Lower lobe of right lung (tissue), 2 donors: ENCODE measurements around the gene HECTD2. TPM values are rescaled to one million over a fixed set of nuclear protein-coding genes. Genes with fewer than 3 reads are reported as not detected.
"Not testable (repeated sequence)": the region's sequence is repeated elsewhere in the genome, so short reads cannot be mapped to it uniquely, and the experiment has no call there.

ENCODE experiments used
- ATAC-seq, 2 donors: fragments of 200-7000 bp; cut with Tn5 transposase; one replicate each; pipeline ENCODE4 v1.9.1; 2020 to 2022; ENCODE audit warnings: mild to moderate bottlenecking in 2 of 2, moderate library complexity in 2 of 2
- DNase-seq: peaks from one replicate; pipeline ENCODE4 v3.0.0-alpha.2; 2020
- H3K27ac ChIP-seq: fragments of 200-600 bp; one replicate; pipeline ENCODE4 v1.8.0; 2022
- H3K27me3 ChIP-seq: fragments of 200-600 bp; one replicate; pipeline ENCODE4 v1.8.0; 2022; ENCODE audit warnings: low read depth
- H3K36me3 ChIP-seq: fragments of 200-600 bp; one replicate; pipeline ENCODE4 v1.8.0; 2022; ENCODE audit warnings: mild to moderate bottlenecking
- H3K4me1 ChIP-seq: fragments of 200-600 bp; one replicate; pipeline ENCODE4 v1.8.0; 2022
- H3K4me3 ChIP-seq: fragments of 200-600 bp; one replicate; pipeline ENCODE4 v1.8.0; 2022; ENCODE audit warnings: mild to moderate bottlenecking
- H3K9me3 ChIP-seq: fragments of 200-600 bp; one replicate; pipeline ENCODE4 v1.8.0; 2022
- intact Hi-C: fragments of 100-400 bp; cut with DNase I; formaldehyde crosslinking; loops from one replicate; pipeline ENCODE4 v1.11.0; 2022
- total RNA-seq: library from RNA; stranded (reverse); fragmentation: NEBNext Ultra II Directional; extraction: Animal tissue kit (Norgen Biotek cat#: 25700); gene quantifications from one replicate; pipeline ENCODE4 v1.2.1, GENCODE V29; 2021
- TF ChIP-seq, protein P1 (sequence below): fragments of 200-600 bp; IDR thresholded peaks from one replicate; pipeline ENCODE4 v1.8.0; 2022; ENCODE audit warnings: antibody characterized with exemption, mild to moderate bottlenecking
- donor health status: DM: no; HTN: yes; CAD: no; lungs with severe emphysema.

Gene HECTD2
- total RNA-seq, 1 donor from 2014 or later = 8.4 TPM

DNA sequence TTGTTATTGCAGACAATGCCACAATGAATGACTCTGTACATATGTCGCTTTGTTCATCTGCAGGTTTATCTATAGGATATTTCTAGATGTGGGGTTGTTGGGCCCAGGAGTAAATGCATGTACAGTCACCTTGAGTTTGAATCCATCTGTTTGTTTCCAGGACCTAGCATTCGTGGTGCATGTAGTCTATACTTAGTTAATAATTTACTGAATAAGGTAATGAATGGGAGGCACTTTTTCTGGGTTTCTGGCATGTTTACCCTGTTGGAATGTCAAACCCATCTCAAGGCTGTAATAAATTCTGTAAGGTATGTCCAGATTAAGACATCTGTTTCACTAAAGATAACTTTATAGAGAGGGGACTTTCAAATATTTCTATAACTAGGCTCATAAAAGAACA lies 23.5 kb downstream of the HECTD2 start:
- H3K36me3 ChIP-seq = peaks cover 15% of the 10 kb centered on the region
- no peak for ATAC-seq
- DNase-seq = no peak
- no peaks in the 10 kb centered on the region for H3K4me1 ChIP-seq
- TF ChIP-seq, protein P1, sequence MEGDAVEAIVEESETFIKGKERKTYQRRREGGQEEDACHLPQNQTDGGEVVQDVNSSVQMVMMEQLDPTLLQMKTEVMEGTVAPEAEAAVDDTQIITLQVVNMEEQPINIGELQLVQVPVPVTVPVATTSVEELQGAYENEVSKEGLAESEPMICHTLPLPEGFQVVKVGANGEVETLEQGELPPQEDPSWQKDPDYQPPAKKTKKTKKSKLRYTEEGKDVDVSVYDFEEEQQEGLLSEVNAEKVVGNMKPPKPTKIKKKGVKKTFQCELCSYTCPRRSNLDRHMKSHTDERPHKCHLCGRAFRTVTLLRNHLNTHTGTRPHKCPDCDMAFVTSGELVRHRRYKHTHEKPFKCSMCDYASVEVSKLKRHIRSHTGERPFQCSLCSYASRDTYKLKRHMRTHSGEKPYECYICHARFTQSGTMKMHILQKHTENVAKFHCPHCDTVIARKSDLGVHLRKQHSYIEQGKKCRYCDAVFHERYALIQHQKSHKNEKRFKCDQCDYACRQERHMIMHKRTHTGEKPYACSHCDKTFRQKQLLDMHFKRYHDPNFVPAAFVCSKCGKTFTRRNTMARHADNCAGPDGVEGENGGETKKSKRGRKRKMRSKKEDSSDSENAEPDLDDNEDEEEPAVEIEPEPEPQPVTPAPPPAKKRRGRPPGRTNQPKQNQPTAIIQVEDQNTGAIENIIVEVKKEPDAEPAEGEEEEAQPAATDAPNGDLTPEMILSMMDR = no peak
- no peak overlapping the region for H3K4me3 ChIP-seq
- no peaks in the 10 kb centered on the region for H3K9me3 ChIP-seq
- H3K27ac ChIP-seq = no peak overlapping the region
- H3K27me3 ChIP-seq = no peaks in the 10 kb centered on the region
- intact Hi-C loops = no loop called here

DNA sequence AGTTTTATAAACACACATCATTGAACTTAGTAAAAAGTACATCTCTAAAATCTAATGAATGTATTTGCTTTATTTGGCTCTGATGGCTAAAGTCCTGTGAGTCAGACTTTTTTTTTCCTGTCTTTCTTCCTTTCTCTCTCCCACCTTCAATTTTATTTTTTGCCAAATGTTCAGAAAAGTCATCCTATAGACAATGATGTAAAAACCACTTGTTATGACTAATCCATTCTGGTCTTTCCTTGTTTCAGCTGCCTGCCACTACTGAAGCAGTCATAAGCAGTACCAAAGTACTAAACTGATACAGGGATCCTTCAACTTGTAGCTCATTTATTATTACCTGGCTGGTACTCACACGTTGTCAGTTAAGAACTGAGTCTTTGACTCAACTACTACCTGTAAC lies 23.9 kb downstream of the HECTD2 start:
- Histone ChIP-seq H3K9me3 (no peaks in the 10 kb centered on the region), H3K27ac (no peak overlapping the region), H3K4me1 (no peaks in the 10 kb centered on the region), H3K4me3 (no peak overlapping the region), H3K36me3 (peaks cover 15% of the 10 kb centered on the region), H3K27me3 (no peaks in the 10 kb centered on the region)
- intact Hi-C loops = no loop called here
- ATAC-seq = no peak
- TF ChIP-seq, protein P1 = no peak
- no peak for DNase-seq

DNA sequence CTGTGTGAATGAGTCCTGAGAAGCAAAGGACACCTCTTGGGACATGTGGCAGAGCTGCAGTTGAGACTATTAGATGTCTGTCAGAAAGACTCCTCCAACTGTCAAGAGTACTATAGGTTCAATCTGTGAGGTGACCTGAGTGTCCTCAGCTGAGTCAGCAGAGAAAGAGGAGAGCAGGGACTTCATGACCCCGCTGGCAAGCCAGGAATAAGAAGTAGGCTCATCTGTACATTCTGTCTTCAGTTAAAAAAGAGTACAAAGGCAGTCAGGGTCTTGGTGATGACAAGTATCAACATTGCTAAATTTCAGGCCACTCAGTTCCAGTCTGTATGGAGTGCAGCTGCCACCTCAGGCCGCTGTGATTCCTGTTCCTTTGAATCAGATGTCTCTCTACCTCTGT lies 25.1 kb downstream of the HECTD2 start:
- Histone ChIP-seq H3K36me3 (peaks cover 15% of the 10 kb centered on the region), H3K4me3 (no peak overlapping the region), H3K27ac (no peak overlapping the region), H3K9me3 (no peaks in the 10 kb centered on the region), H3K27me3 (no peaks in the 10 kb centered on the region), H3K4me1 (no peaks in the 10 kb centered on the region)
- ATAC-seq (no peak), DNase-seq (no peak)
- intact Hi-C loops = no loop called here
- TF ChIP-seq, protein P1 = no peak

DNA sequence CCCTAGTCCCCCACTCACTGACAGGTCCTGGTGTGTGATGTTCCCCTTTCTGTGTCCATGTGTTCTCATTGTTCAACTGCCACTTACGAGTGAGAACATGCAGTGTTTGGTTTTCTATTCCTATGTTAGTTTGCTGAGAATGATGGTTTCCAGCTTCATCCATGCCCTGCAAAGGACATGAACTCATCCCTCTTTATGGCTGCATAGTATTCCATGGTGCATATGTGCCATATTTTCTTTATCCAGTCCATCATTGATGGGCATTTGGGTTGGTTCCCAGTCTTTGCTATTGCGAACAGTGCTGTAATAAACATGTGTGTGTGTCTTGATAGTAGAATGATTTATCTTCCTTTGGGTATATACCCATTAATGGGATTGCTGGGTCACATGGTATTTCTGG lies 28.1 kb downstream of the HECTD2 start:
- intact Hi-C loops, H3K4me1 ChIP-seq, H3K27ac ChIP-seq, H3K9me3 ChIP-seq, ATAC-seq, H3K27me3 ChIP-seq, H3K4me3 ChIP-seq, DNase-seq: not testable (repeated sequence)
- peaks cover 15% of the 10 kb centered on the region for H3K36me3 ChIP-seq

DNA sequence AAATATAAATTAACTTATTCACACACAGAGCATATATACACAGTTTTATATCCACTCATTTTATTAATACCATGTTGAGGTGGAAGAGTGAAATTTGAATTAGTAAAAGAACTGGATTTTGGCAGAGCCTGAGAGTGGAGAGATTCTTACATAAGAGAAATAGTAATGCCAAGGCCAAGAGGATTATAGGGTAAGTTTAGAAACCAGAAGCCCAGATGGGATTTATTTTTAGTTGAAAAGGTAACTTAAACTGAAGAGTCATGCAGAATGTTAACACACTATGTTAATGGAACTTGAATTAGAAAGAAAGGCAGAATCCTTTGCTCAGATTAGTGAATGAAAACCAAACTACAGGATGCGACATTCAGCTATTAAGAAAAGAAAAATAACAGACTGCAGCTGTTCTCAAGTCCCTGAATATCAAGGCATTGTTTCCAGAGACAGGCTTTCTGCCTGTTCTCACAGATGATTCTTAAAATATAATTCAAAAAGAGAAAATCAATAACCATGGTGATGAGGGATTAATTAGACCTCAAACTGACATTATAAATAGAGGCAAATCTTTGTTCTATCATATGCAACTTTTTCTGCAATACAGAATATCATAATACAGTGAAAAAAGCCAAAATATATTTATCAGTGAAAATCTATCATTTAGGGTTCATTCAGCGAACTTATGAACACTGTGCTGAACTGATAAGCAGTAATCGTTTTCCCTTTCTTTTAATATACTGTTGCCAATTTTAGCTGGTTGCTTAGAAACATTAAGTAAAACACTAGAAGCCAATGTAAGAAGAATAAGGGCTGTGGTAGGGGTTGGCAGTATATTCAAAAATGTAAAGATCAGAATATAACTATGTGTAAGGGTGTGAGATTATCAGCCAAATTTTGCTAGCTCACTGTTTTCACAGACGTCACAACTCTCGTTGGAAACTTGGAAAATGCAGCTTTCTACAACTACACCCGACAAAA lies 34.4 kb downstream of the HECTD2 start:
- Histone ChIP-seq H3K4me1 (no peaks in the 10 kb centered on the region), H3K9me3 (peaks cover 3% of the 10 kb centered on the region), H3K27me3 (no peaks in the 10 kb centered on the region), H3K36me3 (no peaks in the 10 kb centered on the region), H3K27ac (no peak overlapping the region), H3K4me3 (no peak overlapping the region)
- intact Hi-C loops = no loop called here
- ATAC-seq (no peak), DNase-seq (no peak)
- TF ChIP-seq, protein P1 = no peak

DNA sequence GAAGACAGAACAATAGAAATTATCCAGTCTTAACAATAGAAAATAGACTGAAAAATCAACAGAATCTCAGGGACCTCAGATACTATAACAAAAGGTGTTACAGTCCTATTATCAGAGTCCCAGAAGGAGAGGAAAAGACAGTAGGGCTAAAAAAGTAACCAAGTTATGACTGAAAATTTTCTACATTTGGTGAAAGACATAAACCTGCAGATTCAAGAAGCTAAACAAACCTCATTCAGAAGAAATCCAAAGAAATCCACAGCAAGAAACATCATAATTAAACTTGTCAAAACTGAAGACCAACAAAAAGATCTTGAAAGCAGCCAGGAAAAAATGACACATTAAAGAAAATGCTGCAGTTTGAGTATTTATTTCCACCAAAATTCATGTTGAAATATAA lies 41.9 kb downstream of the HECTD2 start:
- TF ChIP-seq, protein P1 = no peak
- Histone ChIP-seq H3K4me1 (no peaks in the 10 kb centered on the region), H3K36me3 (no peaks in the 10 kb centered on the region), H3K27me3 (no peaks in the 10 kb centered on the region), H3K27ac (no peak overlapping the region), H3K9me3 (peaks cover 48% of the 10 kb centered on the region), H3K4me3 (no peak overlapping the region)
- ATAC-seq (no peak), DNase-seq (no peak)
- intact Hi-C loops = no loop called here
